ENCODE data around the gene GRIN1.

GRCh38 chr9:137096785-137097546 lies 42.0 kb upstream of the GRIN1 start:
- TF ChIP-seq POLR2A (IDR thresholded peaks at IDR 0.05; ENCODE audit: low read depth, low read length) (no peak), POLR2AphosphoS5 (IDR thresholded peaks at IDR 0.05; ENCODE audit: insufficient read depth, low read depth, low read length) (no peak), MAX (IDR thresholded peaks at IDR 0.05; ENCODE audit: insufficient read depth, insufficient read length) (no peak), EZH2 (IDR thresholded peaks at IDR 0.05; ENCODE audit: borderline replicate concordance, low read depth, low read length, severe bottlenecking) (no peak), CTCF (IDR thresholded peaks at IDR 0.05; ENCODE audit: extremely low read depth in 1 of 2, insufficient read depth in 1 of 2, low read depth in 1 of 2, low read length in 2 of 2) (no peak), GATA2 (IDR thresholded peaks at IDR 0.05; ENCODE audit: insufficient read depth, insufficient read length, low read depth, low read length) (no peak), JUN (IDR thresholded peaks at IDR 0.05; ENCODE audit: borderline replicate concordance, insufficient read depth, insufficient read length, low read depth) (no peak), MYC (IDR thresholded peaks at IDR 0.05; ENCODE audit: low read depth, low read length) (no peak)
